Gastroesophageal sphincter (tissue), 4 donors: ENCODE results near the gene VAV2. TPM values are rescaled to one million over a fixed set of nuclear protein-coding genes. Genes with fewer than 3 reads are reported as not detected.

Experiments
- ATAC-seq: fragments of 150-250 bp; one replicate; pipeline ENCODE4 v1.9.1; 2016; ENCODE audit warnings: mild to moderate bottlenecking, moderate library complexity
- H3K27ac ChIP-seq, 4 donors: fragments of 200-600 bp; sonication (generic) in 3 of 4; 1 replicate in 3 of 4; 2 replicates in 1 of 4; pipeline ENCODE4 v1.5.1; 2016 to 2019
- H3K27me3 ChIP-seq: fragments of 200-600 bp; sonication (generic); one replicate; pipeline ENCODE4 v1.5.1; 2019
- H3K36me3 ChIP-seq, 2 donors: fragments of 200-600 bp; sonication (generic); one replicate each; pipeline ENCODE4 v1.5.1; 2019; ENCODE audit warnings: control low read depth in 1 of 2
- H3K4me1 ChIP-seq, 3 donors: fragments of 200-600 bp; sonication (generic); 1 replicate in 2 of 3; 2 replicates in 1 of 3; pipeline ENCODE4 v1.5.1; 2016 to 2019; ENCODE audit warnings: control low read depth in 2 of 3
- H3K4me3 ChIP-seq, 2 donors: fragments of 200-600 bp; sonication (generic); one replicate each; pipeline ENCODE4 v1.5.1; 2019; ENCODE audit warnings: mild to moderate bottlenecking in 1 of 2, moderate library complexity in 1 of 2
- H3K9me3 ChIP-seq, 3 donors: fragments of 200-600 bp; sonication (generic); one replicate each; pipeline ENCODE4 v1.5.1; 2017 to 2019; ENCODE audit warnings: control low read depth in 2 of 3
- EP300 ChIP-seq: sonication (generic); formaldehyde crosslinking; IDR thresholded peaks from one replicate; pipeline ENCODE4 v1.6.1; 2017; ENCODE audit warnings: antibody characterized with exemption, mild to moderate bottlenecking
- POLR2A ChIP-seq, 2 donors: fragments of 450-650 bp; IDR thresholded peaks; one replicate each; pipeline ENCODE4 v1.6.1; 2017; ENCODE audit warnings: antibody characterized with exemption in 2 of 2, mild to moderate bottlenecking in 2 of 2, moderate library complexity in 1 of 2
- POLR2AphosphoS5 ChIP-seq: sonication (generic); formaldehyde crosslinking; IDR thresholded peaks from one replicate; pipeline ENCODE4 v1.6.1; 2017; ENCODE audit warnings: antibody characterized with exemption
- WGBS, 2 donors: methylation state at CpG; one replicate each; pipeline ENCODE4 v1.1.5; 2018; ENCODE audit warnings: low coverage in 1 of 2; 5-methylcytosine and 5-hydroxymethylcytosine counted together
- total RNA-seq, 4 donors: library from RNA; depleted of rRNA; stranded (reverse); fragments of >200 nt; gene quantifications; one replicate each; pipeline ENCODE4 v1.1.0, GENCODE V29; 2016
- TF ChIP-seq, protein P1 (sequence below), 4 experiments: fragments of 200-600 bp in 2 of 4; fragments of 450-650 bp in 2 of 4; sonication (generic) in 1 of 4; IDR thresholded peaks; one replicate each; pipeline ENCODE4 v1.5.1; 2017 to 2019; ENCODE audit warnings: antibody characterized with exemption in 4 of 4, mild to moderate bottlenecking in 2 of 4, moderate library complexity in 2 of 4

Gene VAV2
- total RNA-seq, 4 donors from 2014 or later: 7.7 to 16.8 (median 8.9) TPM

DNA sequence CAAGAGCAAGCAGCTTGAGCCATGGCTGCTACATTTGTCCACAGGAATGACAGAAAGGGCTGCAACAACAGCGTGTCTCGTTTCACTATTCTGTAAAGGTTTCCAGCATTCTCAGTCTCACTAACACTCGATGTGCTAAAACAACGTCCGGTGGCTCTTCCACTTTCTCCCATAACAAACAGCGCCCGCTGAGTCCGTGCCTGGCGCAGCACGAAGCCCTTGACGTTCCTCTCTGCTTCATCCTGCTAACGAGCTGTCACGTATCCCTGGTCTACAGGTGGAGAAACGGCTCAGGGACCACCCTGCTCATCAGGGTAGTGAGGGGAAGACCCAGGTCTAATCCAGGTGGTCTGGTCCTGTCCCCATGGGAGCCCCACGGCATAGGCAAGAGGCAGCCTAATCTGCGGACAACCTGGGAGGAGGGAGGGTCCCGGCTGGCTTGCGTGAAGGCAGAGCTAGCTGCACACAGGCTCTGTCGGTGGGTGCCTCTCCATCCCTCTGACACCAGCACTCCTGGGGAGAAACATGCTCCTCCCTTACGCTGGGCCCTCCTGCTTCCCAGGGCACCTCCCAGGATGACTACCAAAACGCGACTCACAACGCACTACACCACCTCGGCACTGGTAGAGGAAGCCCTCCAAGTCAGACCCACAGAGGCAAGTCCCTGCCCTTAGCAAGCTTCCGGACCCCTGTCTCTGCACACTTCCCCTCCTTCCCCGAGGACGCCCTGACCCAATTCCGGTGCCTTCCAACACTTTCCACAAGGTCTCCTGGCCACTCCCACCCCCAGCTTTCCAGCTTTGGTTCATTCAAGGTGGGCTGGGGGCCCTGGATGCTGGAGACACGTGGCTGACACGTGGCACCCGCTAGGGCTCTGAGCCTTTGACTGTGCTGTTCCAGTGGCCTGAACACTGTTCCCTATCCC lies 43.3 kb downstream of the VAV2 start:
- H3K27ac ChIP-seq: no peak overlapping the region
- no peak for ATAC-seq
- H3K9me3 ChIP-seq: no peaks in the 10 kb centered on the region
- H3K27me3 ChIP-seq: no peaks in the 10 kb centered on the region
- WGBS, 2 donors: 88 to 90% methylated on average over 10 to 16 of the region's 31 CpGs
- no peak overlapping the region for H3K4me3 ChIP-seq
- TF ChIP-seq EP300: no peak
- TF ChIP-seq, protein P1, sequence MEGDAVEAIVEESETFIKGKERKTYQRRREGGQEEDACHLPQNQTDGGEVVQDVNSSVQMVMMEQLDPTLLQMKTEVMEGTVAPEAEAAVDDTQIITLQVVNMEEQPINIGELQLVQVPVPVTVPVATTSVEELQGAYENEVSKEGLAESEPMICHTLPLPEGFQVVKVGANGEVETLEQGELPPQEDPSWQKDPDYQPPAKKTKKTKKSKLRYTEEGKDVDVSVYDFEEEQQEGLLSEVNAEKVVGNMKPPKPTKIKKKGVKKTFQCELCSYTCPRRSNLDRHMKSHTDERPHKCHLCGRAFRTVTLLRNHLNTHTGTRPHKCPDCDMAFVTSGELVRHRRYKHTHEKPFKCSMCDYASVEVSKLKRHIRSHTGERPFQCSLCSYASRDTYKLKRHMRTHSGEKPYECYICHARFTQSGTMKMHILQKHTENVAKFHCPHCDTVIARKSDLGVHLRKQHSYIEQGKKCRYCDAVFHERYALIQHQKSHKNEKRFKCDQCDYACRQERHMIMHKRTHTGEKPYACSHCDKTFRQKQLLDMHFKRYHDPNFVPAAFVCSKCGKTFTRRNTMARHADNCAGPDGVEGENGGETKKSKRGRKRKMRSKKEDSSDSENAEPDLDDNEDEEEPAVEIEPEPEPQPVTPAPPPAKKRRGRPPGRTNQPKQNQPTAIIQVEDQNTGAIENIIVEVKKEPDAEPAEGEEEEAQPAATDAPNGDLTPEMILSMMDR (IDR thresholded peaks at IDR 0.05): no peak
- no peak for TF ChIP-seq POLR2A (IDR thresholded peaks at IDR 0.05)
- TF ChIP-seq POLR2AphosphoS5: no peak
- H3K4me1 ChIP-seq: peaks cover 0 to 35% (median 5%) of the 10 kb centered on the region in 3 donors
- no peaks in the 10 kb centered on the region for H3K36me3 ChIP-seq

DNA sequence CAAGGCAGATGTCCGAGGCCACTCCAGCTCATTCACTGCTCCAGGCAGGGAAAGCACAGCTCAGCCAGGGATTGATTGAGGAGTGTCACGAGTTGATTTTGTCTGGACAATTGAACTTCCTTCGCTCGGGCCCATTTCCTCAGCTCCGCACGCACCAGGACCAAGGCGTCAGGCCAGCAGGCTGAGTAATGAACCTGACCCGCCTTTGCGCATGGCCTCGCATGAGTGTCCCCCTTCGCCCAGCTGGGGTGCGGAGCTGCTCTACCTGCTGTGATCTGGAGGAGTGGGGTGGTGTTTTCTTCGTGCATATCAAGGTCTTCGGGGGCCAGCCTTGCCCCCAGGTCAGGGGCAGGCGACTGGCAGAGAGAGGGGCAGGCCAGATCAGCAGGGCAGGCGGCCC lies 44.0 kb downstream of the VAV2 start:
- H3K27me3 ChIP-seq: no peaks in the 10 kb centered on the region
- no peak for ATAC-seq
- no peaks in the 10 kb centered on the region for H3K9me3 ChIP-seq
- TF ChIP-seq, protein P1 (IDR thresholded peaks at IDR 0.05): no peak
- TF ChIP-seq POLR2A (IDR thresholded peaks at IDR 0.05): no peak
- no peak for TF ChIP-seq POLR2AphosphoS5
- TF ChIP-seq EP300: no peak
- 49% methylated on average over 10 of the region's 16 CpGs; no CpG with 5 or more reads in 1 of the 2 donors for WGBS, 2 donors
- no peak overlapping the region for H3K27ac ChIP-seq
- H3K36me3 ChIP-seq: no peaks in the 10 kb centered on the region
- no peak overlapping the region for H3K4me3 ChIP-seq
- H3K4me1 ChIP-seq: peaks cover 0 to 35% (median 5%) of the 10 kb centered on the region in 3 donors

DNA sequence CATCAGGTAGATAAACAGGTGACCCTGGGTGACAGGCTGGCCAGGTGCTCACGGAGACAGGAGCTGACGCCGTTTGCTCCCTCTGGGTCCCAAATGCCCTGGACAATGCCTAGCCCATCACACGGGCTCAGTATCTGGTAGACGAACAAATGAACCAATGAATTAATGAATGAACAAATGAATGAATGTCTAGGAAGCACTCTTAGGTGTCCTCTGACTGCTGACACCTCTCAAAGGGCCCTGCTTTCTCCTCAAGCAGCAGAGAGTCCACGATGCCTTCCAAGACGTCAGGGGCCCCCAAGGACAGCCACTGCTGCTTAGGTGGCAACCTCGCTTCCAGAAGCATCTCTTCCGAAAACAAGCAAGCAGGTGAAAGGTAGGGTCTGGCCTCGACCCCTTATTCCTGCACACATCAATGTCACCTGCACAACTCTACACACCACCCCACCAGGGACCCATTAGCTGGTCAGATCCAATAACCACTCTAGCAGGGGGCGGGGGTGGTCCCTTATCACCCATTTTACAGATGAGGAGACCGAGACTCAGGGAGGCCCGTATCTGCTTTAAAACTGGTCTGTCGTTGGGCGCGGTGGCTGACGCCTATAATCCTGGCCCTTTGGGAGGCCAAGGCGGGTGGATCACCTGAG lies 45.2 kb downstream of the VAV2 start:
- ATAC-seq: no peak
- 92 to 100% methylated on average over 1 to 8 of the region's 18 CpGs for WGBS, 2 donors
- H3K36me3 ChIP-seq: no peaks in the 10 kb centered on the region

DNA sequence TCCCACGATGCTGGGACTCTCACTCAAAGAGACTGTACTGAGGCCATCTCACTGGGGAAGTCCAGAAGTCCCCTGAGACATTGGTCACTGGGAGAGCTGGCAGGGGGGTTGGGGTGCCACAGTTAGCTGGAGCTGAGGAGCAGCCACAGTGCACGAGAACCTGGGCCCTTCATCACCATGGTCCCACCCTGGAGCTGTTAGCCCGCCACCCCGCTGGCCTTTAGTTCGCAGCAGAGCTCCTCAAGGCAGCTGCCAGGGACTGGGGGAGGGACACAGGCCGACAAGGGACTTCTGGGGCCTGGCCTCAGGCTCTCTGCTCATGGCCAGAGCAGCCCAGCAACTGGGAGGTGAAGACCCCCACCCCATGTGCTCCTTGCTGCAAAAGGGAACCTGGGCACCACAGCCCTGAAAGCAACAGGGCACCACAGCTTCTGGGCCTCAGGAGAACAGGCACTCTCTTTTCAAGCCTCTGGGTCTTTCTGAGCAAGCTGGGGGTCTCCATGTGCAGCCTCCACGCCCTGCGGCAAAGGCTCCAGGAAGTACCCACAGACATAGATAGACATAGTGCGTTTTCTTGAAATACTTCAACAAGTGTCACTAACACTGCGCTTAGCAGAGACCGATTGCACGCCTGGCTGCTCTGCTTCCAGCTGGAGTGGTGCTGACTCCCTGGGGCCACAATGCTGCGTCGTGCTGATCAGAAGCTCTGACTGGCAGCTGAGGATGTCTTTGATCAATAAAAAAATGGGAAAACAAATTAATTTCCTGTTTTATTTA lies 46.0 kb downstream of the VAV2 start:
- TF ChIP-seq, protein P1 (IDR thresholded peaks at IDR 0.05): no peak
- TF ChIP-seq POLR2A (IDR thresholded peaks at IDR 0.05) (no peak), POLR2AphosphoS5 (no peak), EP300 (no peak)
- Histone ChIP-seq H3K36me3 (no peaks in the 10 kb centered on the region), H3K4me1 (peaks cover 0 to 27% (median 2%) of the 10 kb centered on the region in 3 donors), H3K27ac (no peak overlapping the region), H3K4me3 (no peak overlapping the region), H3K27me3 (no peaks in the 10 kb centered on the region), H3K9me3 (no peaks in the 10 kb centered on the region)
- no peak for ATAC-seq
- whole genome bisulfite sequencing, 2 donors: 96 to 100% methylated on average over 4 to 7 of the region's 14 CpGs

More for the DNA sequence above, 45.2 kb downstream of the VAV2 start:
- Histone ChIP-seq H3K4me3 (no peak overlapping the region), H3K27me3 (no peaks in the 10 kb centered on the region), H3K4me1 (peaks cover 0 to 35% (median 5%) of the 10 kb centered on the region in 3 donors), H3K27ac (no peak overlapping the region), H3K9me3 (no peaks in the 10 kb centered on the region)
- no peak for TF ChIP-seq POLR2AphosphoS5
- TF ChIP-seq, protein P1 (IDR thresholded peaks at IDR 0.05): no peak
- TF ChIP-seq POLR2A (IDR thresholded peaks at IDR 0.05): no peak
- TF ChIP-seq EP300: no peak
